K562 (cell line): ENCODE measurements around the gene GALNS. TPM values are rescaled to one million over a fixed set of nuclear protein-coding genes. Genes with fewer than 3 reads are reported as not detected.

Experiments used
- CBFA2T2 ChIP-seq: fragments of 450-650 bp; conservative IDR thresholded peaks from 2 replicates; pipeline ENCODE4 v1.6.1; 2017; ENCODE audit warnings: mild to moderate bottlenecking
- CBX1 ChIP-seq: sonication (generic); IDR thresholded peaks from 2 replicates; pipeline ENCODE4 v1.6.1; 2016; ENCODE audit warnings: antibody characterized with exemption, low read depth, mild to moderate bottlenecking
- CEBPB ChIP-seq: fragments of 450-650 bp; IDR thresholded peaks from 2 replicates; pipeline ENCODE4 v1.6.1; 2016; ENCODE audit warnings: missing genetic modification characterization, missing compliant biosample characterization
- CREB1 ChIP-seq, 2 experiments: sonication (generic) in 1 of 2; formaldehyde crosslinking in 1 of 2; IDR thresholded peaks; 2 replicates each; pipeline versions ENCODE4 v1.6.1 to v1.8.0; 2012 to 2022; ENCODE audit warnings: inconsistent platforms in 1 of 2, mild to moderate bottlenecking in 1 of 2, missing genetic modification reagents in 1 of 2, moderate library complexity in 1 of 2
- E2F6 ChIP-seq, 2 experiments: IDR thresholded peaks; 2 replicates each; pipeline ENCODE4 v1.6.1; 2011; ENCODE audit warnings: borderline replicate concordance in 1 of 2, control low read depth in 1 of 2, low read depth in 1 of 2, low read length in 1 of 2, mild to moderate bottlenecking in 1 of 2, mixed read lengths in 1 of 2, moderate library complexity in 1 of 2; ENCODE audit not compliant: insufficient read depth in 1 of 2, insufficient read length in 1 of 2, poor library complexity in 1 of 2, severe bottlenecking in 1 of 2; ENCODE audit errors: extremely low read depth in 1 of 2
- ERF ChIP-seq: fragments of 450-650 bp; formaldehyde crosslinking; IDR thresholded peaks from 2 replicates; pipeline ENCODE4 v1.4.0; 2020; ENCODE audit warnings: mild to moderate bottlenecking, mixed read lengths
- GTF2A2 ChIP-seq: IDR thresholded peaks from 2 replicates; pipeline ENCODE4 v1.6.1; 2016; ENCODE audit warnings: mild to moderate bottlenecking, missing genetic modification characterization, missing compliant biosample characterization
- HNRNPLL ChIP-seq: fragments of 200-400 bp; formaldehyde crosslinking; IDR thresholded peaks from 2 replicates; pipeline ENCODE4 v1.6.1; 2017; ENCODE audit warnings: low read length, low read depth, mild to moderate bottlenecking; ENCODE audit not compliant: poor library complexity, severe bottlenecking
- KDM1A ChIP-seq, 2 experiments: fragments of 450-650 bp; IDR thresholded peaks; 2 replicates each; pipeline ENCODE4 v1.6.1; 2016; ENCODE audit warnings: mild to moderate bottlenecking in 2 of 2
- MEF2D ChIP-seq: conservative IDR thresholded peaks from 2 replicates; pipeline ENCODE4 v1.6.1; 2016; ENCODE audit warnings: low read depth, missing genetic modification characterization, missing compliant biosample characterization
- NELFE ChIP-seq: IDR thresholded peaks from 2 replicates; pipeline ENCODE4 v1.6.1; 2011; ENCODE audit warnings: mild to moderate bottlenecking; ENCODE audit not compliant: insufficient read depth, insufficient read length
- RAD51 ChIP-seq: fragments of 450-650 bp; IDR thresholded peaks from 2 replicates; pipeline ENCODE4 v1.7.1; 2016; ENCODE audit warnings: low read depth, mild to moderate bottlenecking, borderline replicate concordance
- RBBP5 ChIP-seq: fragments of 200-600 bp; sonication (generic); IDR thresholded peaks from 2 replicates; pipeline ENCODE4 v1.6.1; 2012; ENCODE audit warnings: borderline replicate concordance, mild to moderate bottlenecking, low read length, control low read depth, inconsistent platforms; ENCODE audit not compliant: insufficient read depth, poor library complexity, severe bottlenecking
- RBM25 ChIP-seq: fragments of 200-400 bp; formaldehyde crosslinking; IDR thresholded peaks from 2 replicates; pipeline ENCODE4 v1.6.1; 2018; ENCODE audit warnings: low read length, low read depth, moderate library complexity; ENCODE audit not compliant: severe bottlenecking
- RFX1 ChIP-seq: fragments of 450-650 bp; IDR thresholded peaks from 2 replicates; pipeline ENCODE4 v1.6.1; 2016; ENCODE audit warnings: mild to moderate bottlenecking, moderate library complexity
- RFX5 ChIP-seq: IDR thresholded peaks from 2 replicates; pipeline ENCODE4 v1.6.1; 2011; ENCODE audit warnings: low read depth, mild to moderate bottlenecking, improper control_type of control experiment, low read length
- SMARCA5 ChIP-seq: fragments of 450-650 bp; IDR thresholded peaks from 2 replicates; pipeline ENCODE4 v1.6.1; 2016
- SRSF9 ChIP-seq: fragments of 200-400 bp; formaldehyde crosslinking; IDR thresholded peaks from 2 replicates; pipeline ENCODE4 v1.6.1; 2017; ENCODE audit warnings: low read depth, low read length, borderline replicate concordance
- TSHZ1 ChIP-seq: fragments of 250-450 bp; sonication (Bioruptor Pico); IDR thresholded peaks from 2 replicates; pipeline ENCODE4 v1.4.0; 2020; ENCODE audit warnings: mild to moderate bottlenecking, moderate library complexity
- ZFPM2 ChIP-seq: fragments of 250-450 bp; sonication (Bioruptor Pico); IDR thresholded peaks from 2 replicates; pipeline ENCODE4 v1.5.1; 2022; ENCODE audit warnings: mild to moderate bottlenecking
- ZNF41 ChIP-seq: fragments of 250-450 bp; sonication (Bioruptor Pico); conservative IDR thresholded peaks from 2 replicates; pipeline ENCODE4 v1.4.0; 2020; ENCODE audit warnings: mild to moderate bottlenecking
- ZNF655 ChIP-seq: fragments of 250-450 bp; sonication (Bioruptor Pico); IDR thresholded peaks from 2 replicates; pipeline ENCODE4 v1.5.0; 2021
- ZNF780A ChIP-seq: fragments of 250-450 bp; sonication (Bioruptor Pico); IDR thresholded peaks from 2 replicates; pipeline ENCODE4 v1.5.0; 2021; ENCODE audit warnings: mild to moderate bottlenecking
- polyA plus RNA-seq, 8 experiments: library from polyadenylated mRNA; depleted of rRNA in 4 of 8; stranded (reverse) in 5 of 8; unstranded in 3 of 8; fragments of >200 nt; fragmentation: Nextera tagmentation in 2 of 8; fragmentation: Illumina TruSeq in 1 of 8; extraction: Ambion mirVana in 2 of 8; extraction: Trizol in 1 of 8; gene quantifications; 2 replicates each; pipeline versions ENCODE4 v1.2.1 to v1.2.3, GENCODE V29; 2011 to 2014; ENCODE audit warnings: inconsistent platforms in 1 of 8, missing spikeins in 1 of 8
- total RNA-seq, 7 experiments: library from RNA; depleted of rRNA in 6 of 7; stranded (reverse); fragments of >200 nt in 6 of 7; fragmentation: Illumina TruSeq in 2 of 7; extraction: Trizol in 2 of 7; gene quantifications; 2 replicates each; pipeline versions ENCODE4 v1.2.1 to v1.2.3, GENCODE V29; 2011 to 2021; ENCODE audit warnings: low replicate concordance in 1 of 7

GALNS gene
- total and polyA plus RNA-seq, 9 of the 15 experiments (the other 6 are each of a cell fraction or from before 2014, with no cell fraction given), result 0.38 to 13.2 (median 4.3) TPM

GRCh38 chr16:88770461-88771293 is 86.1 kb downstream of the GALNS start (continued):
- TF ChIP-seq GTF2A2 (tag), result peak; percentile 49; the same call in 1 of the 2 replicates
- TF ChIP-seq CEBPB (tag), result peak; percentile 97
- no peak for TF ChIP-seq ERF (CRISPR knock-in tag)
- TF ChIP-seq SMARCA5, result no peak
- TF ChIP-seq ZNF780A, result no peak
- TF ChIP-seq SRSF9, result no peak
- no peak for TF ChIP-seq ZNF41 (CRISPR knock-in tag)
- peak; percentile 83 for TF ChIP-seq RAD51
- TF ChIP-seq RFX5, result no peak
- no peak for TF ChIP-seq RBM25
- TF ChIP-seq RBBP5, result peak; percentile 16
- no peak for TF ChIP-seq HNRNPLL
- TF ChIP-seq E2F6 (IDR thresholded peaks at IDR 0.05; ENCODE audit: borderline replicate concordance in 1 of 2, extremely low read depth in 1 of 2, insufficient read depth in 1 of 2, insufficient read length in 1 of 2, low read depth in 1 of 2, low read length in 1 of 2, poor library complexity in 1 of 2, severe bottlenecking in 1 of 2), result peak; percentile 65 to 80
- no peak for TF ChIP-seq RFX1
- no peak for TF ChIP-seq ZNF655 (CRISPR knock-in tag)
- no peak for TF ChIP-seq ZFPM2 (CRISPR knock-in tag)
- no peak for TF ChIP-seq CBX1
- TF ChIP-seq KDM1A (IDR thresholded peaks at IDR 0.05), result no peak
- TF ChIP-seq CBFA2T2, result peak; percentile 36
- no peak for TF ChIP-seq TSHZ1 (CRISPR knock-in tag)
- TF ChIP-seq CREB1 (IDR thresholded peaks at IDR 0.05), result peak; percentile 19; the same call in 1 of the 2 replicates
- peak; percentile 27; the same call in 1 of the 2 replicates for TF ChIP-seq CREB1 (CRISPR knock-in tag; IDR thresholded peaks at IDR 0.05)
- TF ChIP-seq NELFE, result no peak
- TF ChIP-seq MEF2D (tag), result no peak
